SK-N-SH (cell line): ENCODE results near the gene SRGAP3. TPM values are rescaled to one million over a fixed set of nuclear protein-coding genes. Genes with fewer than 3 reads are reported as not detected.

Source experiments
- CTCF ChIA-PET: fragments of 300-600, 350-600 bp; formaldehyde crosslinking; extraction: SDS; loops from one replicate; lab custom pipeline; 2021; lab: Yijun Ruan, JAX
- POLR2A ChIA-PET: fragments of 350-600 bp; sonication (Branson Sonifier 250); formaldehyde crosslinking; extraction: SDS; loops from one replicate; lab custom pipeline; 2020; ENCODE audit warnings: antibody characterized with exemption, inconsistent platforms; lab: Yijun Ruan, JAX
- DNase-seq: peaks from one replicate; pipeline ENCODE4 v3.0.0; 2012
- H2AFZ ChIP-seq: fragments of 200-600 bp; sonication (generic); 2 replicates; pipeline ENCODE4 v1.8.1; 2016; ENCODE audit warnings: antibody characterized with exemption, mild to moderate bottlenecking, low read depth
- H3F3A ChIP-seq: fragments of 200-600 bp; sonication (generic); replicated peaks from 2 replicates; pipeline ENCODE3; 2016; ENCODE audit warnings: antibody characterized with exemption, mild to moderate bottlenecking; ENCODE audit not compliant: insufficient read depth
- H3K27ac ChIP-seq, 2 experiments: fragments of 200-500 bp in 1 of 2; fragments of 200-600 bp in 1 of 2; sonication (Bioruptor generic) in 1 of 2; sonication (generic), shearing (Covaris generic) in 1 of 2; 2 replicates each; pipeline versions ENCODE4 v1.5.1 to v1.6.1; 2014 to 2016; ENCODE audit warnings: low read depth in 2 of 2, inconsistent platforms in 1 of 2, low read length in 1 of 2, mild to moderate bottlenecking in 1 of 2, mixed read lengths in 1 of 2
- H3K27me3 ChIP-seq: fragments of 200-600 bp; sonication (generic), shearing (Covaris generic); 2 replicates; pipeline ENCODE4 v1.6.1; 2016; ENCODE audit warnings: mixed run types; ENCODE audit not compliant: insufficient read depth
- H3K36me3 ChIP-seq, 2 experiments: fragments of 200-500 bp in 1 of 2; fragments of 200-600 bp in 1 of 2; sonication (Bioruptor generic) in 1 of 2; sonication (generic) in 1 of 2; replicated peaks in 1 of 2; 2 replicates each; pipeline versions ENCODE3 to v1.5.1; 2014 to 2016; ENCODE audit warnings: low read length in 1 of 2, mild to moderate bottlenecking in 1 of 2; ENCODE audit not compliant: insufficient read depth in 2 of 2, control insufficient read depth in 1 of 2
- H3K4me1 ChIP-seq, 2 experiments: fragments of 200-500 bp in 1 of 2; fragments of 200-600 bp in 1 of 2; sonication (Bioruptor generic) in 1 of 2; sonication (generic), shearing (Covaris generic) in 1 of 2; 2 replicates each; pipeline versions ENCODE4 v1.5.1 to v1.6.1; 2014 to 2016; ENCODE audit warnings: low read depth in 1 of 2, low read length in 1 of 2, mixed run types in 1 of 2; ENCODE audit not compliant: insufficient read depth in 2 of 2, control insufficient read depth in 1 of 2
- H3K4me2 ChIP-seq: fragments of 200-600 bp; sonication (generic), shearing (Covaris generic); 2 replicates; pipeline ENCODE4 v1.6.1; 2017; ENCODE audit warnings: mixed run types
- H3K4me3 ChIP-seq, 2 experiments: fragments of 200-500 bp in 1 of 2; fragments of 200-600 bp in 1 of 2; sonication (Bioruptor generic) in 1 of 2; sonication (generic), shearing (Covaris generic) in 1 of 2; 2 replicates each; pipeline versions ENCODE4 v1.5.1 to v1.8.1; 2014 to 2016; ENCODE audit warnings: low read depth in 2 of 2, inconsistent platforms in 1 of 2, low read length in 1 of 2, mild to moderate bottlenecking in 1 of 2, mixed read lengths in 1 of 2, moderate library complexity in 1 of 2
- H3K79me2 ChIP-seq: fragments of 200-600 bp; sonication (generic); 2 replicates; pipeline ENCODE4 v1.8.1; 2017; ENCODE audit warnings: mild to moderate bottlenecking; ENCODE audit not compliant: insufficient read depth
- H3K9ac ChIP-seq: fragments of 200-600 bp; sonication (generic); 2 replicates; pipeline ENCODE4 v1.6.1; 2017; ENCODE audit warnings: mixed run types
- H3K9me2 ChIP-seq: fragments of 200-600 bp; sonication (generic); 2 replicates; pipeline ENCODE4 v1.6.1; 2017; ENCODE audit warnings: mixed run types
- H3K9me3 ChIP-seq: fragments of 200-600 bp; sonication (generic); 2 replicates; pipeline ENCODE4 v1.6.1; 2017; ENCODE audit warnings: mixed run types, mild to moderate bottlenecking, moderate library complexity
- H4K20me1 ChIP-seq: fragments of 200-600 bp; sonication (generic); 2 replicates; pipeline ENCODE4 v1.6.1; 2017; ENCODE audit warnings: mild to moderate bottlenecking, mixed run types; ENCODE audit not compliant: insufficient read depth
- CHD2 ChIP-seq: fragments of 150-350 bp; IDR thresholded peaks from 2 replicates; pipeline ENCODE4 v1.6.1; 2018; ENCODE audit warnings: low read length; ENCODE audit not compliant: partially characterized antibody
- ELF1 ChIP-seq: IDR thresholded peaks from 2 replicates; pipeline ENCODE4 v1.4.0; 2012
- EP300 ChIP-seq, 2 experiments: IDR thresholded peaks; 2 replicates each; pipeline versions ENCODE4 v1.4.0 to v1.6.1; 2012; ENCODE audit warnings: borderline replicate concordance in 1 of 2, low read depth in 1 of 2, low read length in 1 of 2
- FOXJ3 ChIP-seq: sonication (generic); formaldehyde crosslinking; IDR thresholded peaks from 2 replicates; pipeline ENCODE4 v1.5.1; 2020; ENCODE audit warnings: mild to moderate bottlenecking, missing genetic modification reagents
- GATA2 ChIP-seq: sonication (generic); formaldehyde crosslinking; IDR thresholded peaks from 2 replicates; pipeline ENCODE4 v1.5.0; 2020; ENCODE audit warnings: mild to moderate bottlenecking, missing genetic modification reagents
- REST ChIP-seq: IDR thresholded peaks from 2 replicates; pipeline ENCODE4 v1.6.1; 2012; ENCODE audit warnings: mild to moderate bottlenecking, low read depth, low read length, moderate library complexity
- RFX5 ChIP-seq: IDR thresholded peaks from 2 replicates; pipeline ENCODE4 v1.6.1; 2012; ENCODE audit warnings: mild to moderate bottlenecking, improper control_type of control experiment, low read length
- SMC3 ChIP-seq: IDR thresholded peaks from 2 replicates; pipeline ENCODE4 v1.6.1; 2012; ENCODE audit warnings: low read depth, low read length, improper control_type of control experiment
- TEAD4 ChIP-seq: IDR thresholded peaks from 2 replicates; pipeline ENCODE4 v1.4.0; 2012; ENCODE audit warnings: mild to moderate bottlenecking, borderline replicate concordance; ENCODE audit not compliant: insufficient read depth
- WGBS: methylation state at CpG from one replicate; pipeline ENCODE4 v1.1.6; 2017; ENCODE audit warnings: low lambda C conversion rate; 5-methylcytosine and 5-hydroxymethylcytosine counted together
- polyA plus RNA-seq, 3 experiments: library from polyadenylated mRNA; depleted of rRNA; stranded (reverse); fragments of >200 nt; gene quantifications; 2 replicates each; pipeline ENCODE4 v1.2.3, GENCODE V29; 2012
- TF ChIP-seq, protein P1 (sequence below): fragments of 200-600 bp; sonication (generic); IDR thresholded peaks from 2 replicates; pipeline ENCODE4 v1.6.1; 2017; ENCODE audit warnings: antibody characterized with exemption, mild to moderate bottlenecking, moderate library complexity
- TF ChIP-seq, protein P2 (sequence below): IDR thresholded peaks from 2 replicates; pipeline ENCODE4; 2012
- TF ChIP-seq, protein P3 (sequence below): IDR thresholded peaks from 2 replicates; pipeline ENCODE4 v1.4.0; 2012; ENCODE audit warnings: low read depth, borderline replicate concordance

Gene SRGAP3
- polyA plus RNA-seq, 1 of the 3 experiments (the other 2 are of a cell fraction) = 2.8 TPM

- TF ChIP-seq REST = no peak
- no peak for TF ChIP-seq SMC3
- no peak for TF ChIP-seq CHD2
- no peak for TF ChIP-seq EP300 (IDR thresholded peaks at IDR 0.05; ENCODE audit: borderline replicate concordance in 1 of 2, low read depth in 1 of 2, low read length in 1 of 2)
- TF ChIP-seq FOXJ3 (CRISPR knock-in tag) = no peak
- no peak for TF ChIP-seq TEAD4
- TF ChIP-seq GATA2 (CRISPR knock-in tag) = no peak
- TF ChIP-seq, protein P1, sequence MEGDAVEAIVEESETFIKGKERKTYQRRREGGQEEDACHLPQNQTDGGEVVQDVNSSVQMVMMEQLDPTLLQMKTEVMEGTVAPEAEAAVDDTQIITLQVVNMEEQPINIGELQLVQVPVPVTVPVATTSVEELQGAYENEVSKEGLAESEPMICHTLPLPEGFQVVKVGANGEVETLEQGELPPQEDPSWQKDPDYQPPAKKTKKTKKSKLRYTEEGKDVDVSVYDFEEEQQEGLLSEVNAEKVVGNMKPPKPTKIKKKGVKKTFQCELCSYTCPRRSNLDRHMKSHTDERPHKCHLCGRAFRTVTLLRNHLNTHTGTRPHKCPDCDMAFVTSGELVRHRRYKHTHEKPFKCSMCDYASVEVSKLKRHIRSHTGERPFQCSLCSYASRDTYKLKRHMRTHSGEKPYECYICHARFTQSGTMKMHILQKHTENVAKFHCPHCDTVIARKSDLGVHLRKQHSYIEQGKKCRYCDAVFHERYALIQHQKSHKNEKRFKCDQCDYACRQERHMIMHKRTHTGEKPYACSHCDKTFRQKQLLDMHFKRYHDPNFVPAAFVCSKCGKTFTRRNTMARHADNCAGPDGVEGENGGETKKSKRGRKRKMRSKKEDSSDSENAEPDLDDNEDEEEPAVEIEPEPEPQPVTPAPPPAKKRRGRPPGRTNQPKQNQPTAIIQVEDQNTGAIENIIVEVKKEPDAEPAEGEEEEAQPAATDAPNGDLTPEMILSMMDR = no peak
- no peak for TF ChIP-seq ELF1
Measured at GRCh38 chr3:9032231-9032777, 217.1 kb downstream of the SRGAP3 start (continued).

GRCh38 chr3:9030034-9030433 is 219.4 kb downstream of the SRGAP3 start:
- TF ChIP-seq, protein P2, sequence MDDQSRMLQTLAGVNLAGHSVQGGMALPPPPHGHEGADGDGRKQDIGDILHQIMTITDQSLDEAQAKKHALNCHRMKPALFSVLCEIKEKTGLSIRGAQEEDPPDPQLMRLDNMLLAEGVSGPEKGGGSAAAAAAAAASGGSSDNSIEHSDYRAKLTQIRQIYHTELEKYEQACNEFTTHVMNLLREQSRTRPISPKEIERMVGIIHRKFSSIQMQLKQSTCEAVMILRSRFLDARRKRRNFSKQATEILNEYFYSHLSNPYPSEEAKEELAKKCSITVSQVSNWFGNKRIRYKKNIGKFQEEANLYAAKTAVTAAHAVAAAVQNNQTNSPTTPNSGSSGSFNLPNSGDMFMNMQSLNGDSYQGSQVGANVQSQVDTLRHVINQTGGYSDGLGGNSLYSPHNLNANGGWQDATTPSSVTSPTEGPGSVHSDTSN = no peak
- TF ChIP-seq, protein P3, sequence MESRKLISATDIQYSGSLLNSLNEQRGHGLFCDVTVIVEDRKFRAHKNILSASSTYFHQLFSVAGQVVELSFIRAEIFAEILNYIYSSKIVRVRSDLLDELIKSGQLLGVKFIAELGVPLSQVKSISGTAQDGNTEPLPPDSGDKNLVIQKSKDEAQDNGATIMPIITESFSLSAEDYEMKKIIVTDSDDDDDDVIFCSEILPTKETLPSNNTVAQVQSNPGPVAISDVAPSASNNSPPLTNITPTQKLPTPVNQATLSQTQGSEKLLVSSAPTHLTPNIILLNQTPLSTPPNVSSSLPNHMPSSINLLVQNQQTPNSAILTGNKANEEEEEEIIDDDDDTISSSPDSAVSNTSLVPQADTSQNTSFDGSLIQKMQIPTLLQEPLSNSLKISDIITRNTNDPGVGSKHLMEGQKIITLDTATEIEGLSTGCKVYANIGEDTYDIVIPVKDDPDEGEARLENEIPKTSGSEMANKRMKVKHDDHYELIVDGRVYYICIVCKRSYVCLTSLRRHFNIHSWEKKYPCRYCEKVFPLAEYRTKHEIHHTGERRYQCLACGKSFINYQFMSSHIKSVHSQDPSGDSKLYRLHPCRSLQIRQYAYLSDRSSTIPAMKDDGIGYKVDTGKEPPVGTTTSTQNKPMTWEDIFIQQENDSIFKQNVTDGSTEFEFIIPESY = no peak
- TF ChIP-seq RFX5 = no peak
- TF ChIP-seq, all 33 proteins: peak for 0
- WGBS = 71% methylated on average over 7 of the region's 7 CpGs
- H3K27me3 ChIP-seq = no peaks in the 10 kb centered on the region
- H3K4me2 ChIP-seq = no peak overlapping the region
- H3K4me3 ChIP-seq = no peak overlapping the region
- no peak overlapping the region for H3K27ac ChIP-seq
- H3K36me3 ChIP-seq = no peaks in the 10 kb centered on the region
- ChIA-PET CTCF (interaction anchor here (3.0 to 4.0 kb wide), 2 partner anchors 43 to 272 kb away, joined by 11 read pairs; no protein-coding TSS in a partner anchor), POLR2A (no interaction called here)
- DNase-seq = no peak
- H3K4me1 ChIP-seq = peaks cover 0 to 22% of the 10 kb centered on the region in 2 experiments; a peak in 2 of 4 replicates
- H4K20me1 ChIP-seq = no peaks in the 10 kb centered on the region
- H2AFZ ChIP-seq = no peak overlapping the region
- no peaks in the 10 kb centered on the region for H3K79me2 ChIP-seq
- H3K9ac ChIP-seq = no peak overlapping the region
- H3K9me2 ChIP-seq = no peaks in the 10 kb centered on the region
- no peaks in the 10 kb centered on the region for H3F3A ChIP-seq
- no peaks in the 10 kb centered on the region for H3K9me3 ChIP-seq
